Astrocyte (in vitro differentiated cells and primary cell): ENCODE measurements around the gene ASB4.

Experiments used
- CTCF ChIP-seq: IDR thresholded peaks from 2 replicates; pipeline ENCODE4 v1.5.1; 2011; ENCODE audit warnings: low read depth, mild to moderate bottlenecking, inconsistent platforms, low read length, moderate library complexity; ENCODE audit not compliant: insufficient read depth
- EZH2 ChIP-seq: IDR thresholded peaks from 2 replicates; pipeline ENCODE4 v1.6.1; 2012; ENCODE audit warnings: mild to moderate bottlenecking, low read length, inconsistent platforms; ENCODE audit not compliant: insufficient read depth

GRCh38 chr7:95547361-95548348 lies 61.9 kb downstream of the ASB4 start:
- no peak for TF ChIP-seq CTCF
- TF ChIP-seq EZH2: no peak
